ENCODE data around the gene RNASEL. TPM values are rescaled to one million over a fixed set of nuclear protein-coding genes. Genes with fewer than 3 reads are reported as not detected.

The RNASEL gene
- total RNA-seq, 6 donors from 2014 or later: 8.5 to 16.8 (median 12.0) TPM

DNA sequence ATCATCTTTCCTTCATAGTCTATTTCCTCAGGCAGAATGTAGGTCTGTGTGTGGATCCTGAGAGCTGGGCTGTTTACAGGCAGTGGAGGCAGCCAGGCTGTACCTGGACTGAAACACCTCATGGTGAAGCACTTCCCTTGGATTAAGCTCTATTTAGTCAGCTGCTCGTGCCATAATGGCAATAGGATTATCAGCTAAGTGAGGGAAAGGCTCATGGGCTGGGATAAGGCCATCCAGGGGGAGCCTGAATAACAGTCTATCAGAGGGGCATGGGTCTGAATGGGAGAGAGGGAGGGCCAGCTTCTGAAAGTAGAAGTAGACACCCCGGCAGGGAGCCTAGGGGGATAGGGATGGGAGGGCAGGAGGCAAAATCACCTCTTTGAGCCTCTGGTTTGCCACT, 8.3 kb downstream of the RNASEL start:
- no peak overlapping the region for H3K27ac ChIP-seq
- H3K27me3 ChIP-seq: no peaks in the 10 kb centered on the region
- no peak for DNase-seq
- H3K9me3 ChIP-seq: no peaks in the 10 kb centered on the region
- no peak for TF ChIP-seq POLR2AphosphoS5 (IDR thresholded peaks at IDR 0.05)
- no peak for TF ChIP-seq POLR2A (IDR thresholded peaks at IDR 0.05)
- no peak for TF ChIP-seq CTCF (IDR thresholded peaks at IDR 0.05)
- TF ChIP-seq EP300 (IDR thresholded peaks at IDR 0.05): no peak
- H3K36me3 ChIP-seq: peaks cover 11 to 73% (median 29%) of the 10 kb centered on the region in 4 donors
- WGBS, 2 donors: 96 to 100% methylated on average over 2 of the region's 2 CpGs
- no peak for ATAC-seq (ENCODE audit: low FRiP score in 2 of 2)
- H3K4me1 ChIP-seq: peaks cover 12 to 19% (median 13%) of the 10 kb centered on the region in 4 donors
- H3K4me3 ChIP-seq: no peak overlapping the region

GRCh38 chr1:182575540-182576149, 13.4 kb downstream of the RNASEL start:
- DNase-seq: no peak
- peak in 1 of 2 donors; percentile 77 for ATAC-seq (ENCODE audit: low FRiP score in 2 of 2)
- TF ChIP-seq POLR2A (IDR thresholded peaks at IDR 0.05): no peak
- TF ChIP-seq EP300 (IDR thresholded peaks at IDR 0.05): no peak
- TF ChIP-seq POLR2AphosphoS5 (IDR thresholded peaks at IDR 0.05): no peak
- no peak for TF ChIP-seq CTCF (IDR thresholded peaks at IDR 0.05)
- 68 to 80% methylated on average over 3 of the region's 3 CpGs for WGBS, 2 donors
- Histone ChIP-seq H3K9me3 (no peaks in the 10 kb centered on the region), H3K4me1 (peaks cover 0 to 4% (median 0%) of the 10 kb centered on the region in 4 donors), H3K36me3 (peaks cover 16 to 60% (median 25%) of the 10 kb centered on the region in 4 donors), H3K4me3 (no peak overlapping the region), H3K27me3 (no peaks in the 10 kb centered on the region), H3K27ac (no peak overlapping the region)

GRCh38 chr1:182574156-182574555, 14.9 kb downstream of the RNASEL start:
- TF ChIP-seq POLR2A (IDR thresholded peaks at IDR 0.05): no peak
- no peak for TF ChIP-seq CTCF (IDR thresholded peaks at IDR 0.05)
- no peak for TF ChIP-seq POLR2AphosphoS5 (IDR thresholded peaks at IDR 0.05)
- no peak for TF ChIP-seq EP300 (IDR thresholded peaks at IDR 0.05)
- no peaks in the 10 kb centered on the region for H3K27me3 ChIP-seq
- peaks cover 10 to 46% (median 16%) of the 10 kb centered on the region in 4 donors for H3K36me3 ChIP-seq
- H3K4me3 ChIP-seq: no peak overlapping the region
- H3K27ac ChIP-seq: no peak overlapping the region
- DNase-seq: no peak
- 89 to 90% methylated on average over 4 of the region's 4 CpGs for WGBS, 2 donors
- peaks cover 0 to 4% (median 0%) of the 10 kb centered on the region in 4 donors for H3K4me1 ChIP-seq
- no peaks in the 10 kb centered on the region for H3K9me3 ChIP-seq
- no peak for ATAC-seq (ENCODE audit: low FRiP score in 2 of 2)

GRCh38 chr1:182570611-182570970, 18.5 kb downstream of the RNASEL start:
- no peak for DNase-seq
- TF ChIP-seq POLR2AphosphoS5 (IDR thresholded peaks at IDR 0.05) (no peak), EP300 (IDR thresholded peaks at IDR 0.05) (no peak), POLR2A (IDR thresholded peaks at IDR 0.05) (no peak), CTCF (IDR thresholded peaks at IDR 0.05) (no peak)
- no peak for ATAC-seq (ENCODE audit: low FRiP score in 2 of 2)
- Histone ChIP-seq H3K36me3 (peaks cover 9 to 19% (median 10%) of the 10 kb centered on the region in 4 donors), H3K27ac (no peak overlapping the region), H3K9me3 (no peaks in the 10 kb centered on the region), H3K27me3 (no peaks in the 10 kb centered on the region), H3K4me1 (no peaks in the 10 kb centered on the region), H3K4me3 (no peak overlapping the region)
- 94 to 97% methylated on average over 2 of the region's 2 CpGs for WGBS, 2 donors

All from upper lobe of left lung (tissue), 6 donors.